Activated CD4-positive, alpha-beta T cell treated with anti-CD3 and anti-CD28 coated beads, Interleukin-2, amount 10 ng/mL, durations not matched to agents 24 days and 14 days (primary cell): Measurements from ENCODE around the gene NPY. TPM values are rescaled to one million over a fixed set of nuclear protein-coding genes. Genes with fewer than 3 reads are reported as not detected.
"Not testable (repeated sequence)": the region's sequence is repeated elsewhere in the genome, so short reads cannot be mapped to it uniquely, and the experiment has no call there.

Source experiments
- DNase-seq: peaks from one replicate; pipeline ENCODE4 v3.0.0; 2022
- H3K27ac Mint-ChIP-seq: one replicate; pipeline ENCODE4 v1.8.0; 2022; ENCODE audit warnings: mild to moderate bottlenecking, mixed read lengths
- H3K27me3 Mint-ChIP-seq: one replicate; pipeline ENCODE4 v1.8.0; 2022; ENCODE audit warnings: mixed read lengths
- H3K36me3 Mint-ChIP-seq: one replicate; pipeline ENCODE4 v1.8.0; 2022; ENCODE audit warnings: low read depth, mild to moderate bottlenecking, mixed read lengths
- H3K4me1 Mint-ChIP-seq: one replicate; pipeline ENCODE4 v1.8.0; 2021; ENCODE audit warnings: mixed read lengths
- H3K4me3 Mint-ChIP-seq: one replicate; pipeline ENCODE4 v1.8.0; 2022; ENCODE audit warnings: mild to moderate bottlenecking, moderate library complexity, mixed read lengths
- H3K9me3 Mint-ChIP-seq: one replicate; pipeline ENCODE4 v1.8.0; 2021; ENCODE audit warnings: mixed read lengths
- intact Hi-C: fragments of 100-400 bp; cut with micrococcal nuclease; formaldehyde crosslinking; loops from one replicate; pipeline ENCODE4 v1.15.1; 2023
- total RNA-seq: library from RNA; stranded (reverse); gene quantifications from 2 replicates; pipeline ENCODE4 v1.2.3, GENCODE V29; 2022

The NPY gene
- not detected in 2 replicates for total RNA-seq

GRCh38 chr7:24283897-24284698, at the start of gene NPY:
Gene NPY (plus strand): TSS chr7:24284190. CDS start chr7:24285241, 1,051 bp downstream.
- intact Hi-C loops = loop anchor here (10.0 kb wide), 3 partner anchors 291 to 1571 kb away; partner anchors contain the start of gene PALS2
- Mint-ChIP-seq H3K9me3 (no peaks in the 10 kb centered on the region), H3K36me3 (no peaks in the 10 kb centered on the region), H3K27me3 (peaks cover 59% of the 10 kb centered on the region), H3K4me3 (peak within 1 kb of the TSS; percentile 73), H3K4me1 (peaks cover 3% of the 10 kb centered on the region), H3K27ac (no peak within 1 kb of the TSS)
- DNase-seq = no peak

DNA sequence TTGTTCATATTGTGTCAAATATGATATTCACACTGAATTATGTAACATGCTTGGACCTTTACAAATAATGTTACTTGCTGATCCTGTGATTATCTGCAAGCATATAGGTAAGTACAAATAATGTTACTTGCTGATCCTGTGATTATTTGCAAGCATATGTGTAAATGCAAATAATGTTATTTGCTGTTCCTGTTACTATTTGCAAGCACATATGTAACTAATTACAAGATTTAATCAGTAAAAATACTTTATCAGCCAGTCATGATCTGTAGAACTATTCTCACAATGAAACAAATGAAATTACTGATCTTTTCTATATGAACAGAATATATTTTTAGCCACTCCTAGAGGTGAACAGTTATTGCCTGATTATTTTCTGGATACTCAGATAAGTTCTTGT, 44.7 kb upstream of the NPY start:
- H3K4me1 Mint-ChIP-seq = no peaks in the 10 kb centered on the region
- no peak for DNase-seq
- no peak overlapping the region for H3K27ac Mint-ChIP-seq
- H3K27me3 Mint-ChIP-seq = peaks cover 12% of the 10 kb centered on the region
- no peaks in the 10 kb centered on the region for H3K36me3 Mint-ChIP-seq
- H3K4me3 Mint-ChIP-seq = no peak overlapping the region
- intact Hi-C loops = no loop called here
- H3K9me3 Mint-ChIP-seq = no peaks in the 10 kb centered on the region

GRCh38 chr7:24241206-24241605, 42.8 kb upstream of the NPY start:
- Mint-ChIP-seq H3K4me3 (no peak overlapping the region), H3K27ac (no peak overlapping the region), H3K4me1 (no peaks in the 10 kb centered on the region), H3K27me3 (peaks cover 9% of the 10 kb centered on the region), H3K9me3 (no peaks in the 10 kb centered on the region), H3K36me3 (no peaks in the 10 kb centered on the region)
- intact Hi-C loops = no loop called here
- DNase-seq = no peak

DNA sequence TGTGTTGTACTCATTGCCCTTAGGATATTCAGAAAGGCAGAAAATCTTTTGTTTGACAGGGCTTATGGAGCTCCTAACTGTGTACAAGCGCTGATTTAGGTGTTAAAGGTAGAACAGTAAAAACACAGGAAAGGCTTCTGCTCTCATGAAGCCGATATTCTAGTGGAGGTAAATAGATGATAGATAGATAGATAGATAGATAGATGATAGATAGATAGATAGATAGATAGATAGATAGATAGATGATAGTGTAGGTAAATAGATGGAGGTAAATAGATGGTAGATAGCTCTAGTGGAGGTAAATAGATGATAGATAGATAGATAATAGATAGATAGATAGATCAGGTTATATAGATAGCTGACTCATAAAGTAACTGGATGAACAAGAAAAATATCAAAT, 39.4 kb upstream of the NPY start:
- Mint-ChIP-seq H3K27me3 (peaks cover 7% of the 10 kb centered on the region), H3K4me1 (no peaks in the 10 kb centered on the region), H3K4me3 (no peak overlapping the region), H3K27ac (no peak overlapping the region), H3K36me3 (no peaks in the 10 kb centered on the region), H3K9me3 (no peaks in the 10 kb centered on the region)
- intact Hi-C loops = no loop called here
- DNase-seq = no peak

- intact Hi-C loops = no loop called here
- no peak overlapping the region for H3K4me3 Mint-ChIP-seq
- no peaks in the 10 kb centered on the region for H3K36me3 Mint-ChIP-seq
- H3K27me3 Mint-ChIP-seq = peaks cover 7% of the 10 kb centered on the region
- H3K4me1 Mint-ChIP-seq = no peaks in the 10 kb centered on the region
- H3K27ac Mint-ChIP-seq = no peak overlapping the region
- no peak for DNase-seq
- no peaks in the 10 kb centered on the region for H3K9me3 Mint-ChIP-seq
Observed at GRCh38 chr7:24245362-24245761, 38.6 kb upstream of the NPY start.

- H3K4me3 Mint-ChIP-seq = no peak overlapping the region
- no peaks in the 10 kb centered on the region for H3K36me3 Mint-ChIP-seq
- intact Hi-C loops = no loop called here
- no peak overlapping the region for H3K27ac Mint-ChIP-seq
- no peaks in the 10 kb centered on the region for H3K4me1 Mint-ChIP-seq
- DNase-seq = no peak
- H3K27me3 Mint-ChIP-seq = no peaks in the 10 kb centered on the region
- peaks cover 4% of the 10 kb centered on the region for H3K9me3 Mint-ChIP-seq
Observed at GRCh38 chr7:24249266-24249665, 34.7 kb upstream of the NPY start.

- H3K36me3 Mint-ChIP-seq = no peaks in the 10 kb centered on the region
- H3K9me3 Mint-ChIP-seq = peaks cover 7% of the 10 kb centered on the region
Observed at GRCh38 chr7:24251568-24251967, 32.4 kb upstream of the NPY start.

GRCh38 chr7:24255139-24255538, 28.9 kb upstream of the NPY start:
- Mint-ChIP-seq H3K27me3 (peaks cover 6% of the 10 kb centered on the region), H3K27ac (no peak overlapping the region), H3K9me3 (peaks cover 7% of the 10 kb centered on the region), H3K4me1 (peaks cover 9% of the 10 kb centered on the region), H3K4me3 (no peak overlapping the region), H3K36me3 (no peaks in the 10 kb centered on the region)
- peak; percentile 57 for DNase-seq
- intact Hi-C loops = no loop called here

More at GRCh38 chr7:24251568-24251967, 32.4 kb upstream of the NPY start:
- no peak overlapping the region for H3K27ac Mint-ChIP-seq
- H3K4me3 Mint-ChIP-seq = no peak overlapping the region
- no peak for DNase-seq
- H3K27me3 Mint-ChIP-seq = no peaks in the 10 kb centered on the region
- peaks cover 9% of the 10 kb centered on the region for H3K4me1 Mint-ChIP-seq
- intact Hi-C loops = no loop called here

GRCh38 chr7:24258324-24258723, 25.7 kb upstream of the NPY start:
- H3K4me1 Mint-ChIP-seq, H3K36me3 Mint-ChIP-seq, DNase-seq, H3K4me3 Mint-ChIP-seq, H3K27ac Mint-ChIP-seq, intact Hi-C loops, H3K9me3 Mint-ChIP-seq: not testable (repeated sequence)
- peaks cover 11% of the 10 kb centered on the region for H3K27me3 Mint-ChIP-seq

GRCh38 chr7:24271938-24272337, 12.1 kb upstream of the NPY start:
- H3K4me3 Mint-ChIP-seq = no peak overlapping the region
- no peak for DNase-seq
- peaks cover 6% of the 10 kb centered on the region for H3K9me3 Mint-ChIP-seq
- no peak overlapping the region for H3K27ac Mint-ChIP-seq
- no peaks in the 10 kb centered on the region for H3K36me3 Mint-ChIP-seq
- H3K4me1 Mint-ChIP-seq = no peaks in the 10 kb centered on the region
- intact Hi-C loops = no loop called here
- H3K27me3 Mint-ChIP-seq = peaks cover 13% of the 10 kb centered on the region

GRCh38 chr7:24279512-24279911, 4.5 kb upstream of the NPY start:
- Mint-ChIP-seq H3K4me1 (peaks cover 2% of the 10 kb centered on the region), H3K4me3 (no peak overlapping the region), H3K9me3 (peaks cover 6% of the 10 kb centered on the region), H3K27me3 (peaks cover 32% of the 10 kb centered on the region), H3K27ac (no peak overlapping the region), H3K36me3 (no peaks in the 10 kb centered on the region)
- DNase-seq = no peak
- intact Hi-C loops = no loop called here

DNA sequence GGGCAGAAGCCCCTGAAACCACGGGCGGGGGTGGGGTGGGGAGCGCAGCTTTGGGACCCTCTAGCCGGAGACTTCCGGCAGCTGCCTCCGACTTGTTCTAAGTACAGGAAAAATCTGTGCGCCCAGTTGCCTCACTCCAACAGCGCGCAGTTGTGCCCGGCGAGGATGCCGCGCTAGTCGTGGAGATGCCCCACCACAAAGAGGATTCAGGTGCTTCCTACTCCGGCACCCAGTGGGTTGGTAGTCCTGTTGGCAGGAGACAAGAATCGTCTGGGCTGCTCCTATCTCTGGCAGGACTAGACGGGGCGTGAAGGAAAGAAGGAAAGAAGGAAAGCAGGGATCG, 465 bp upstream of the NPY start:
- peak; percentile 56 for DNase-seq
- H3K27me3 Mint-ChIP-seq = peaks cover 57% of the 10 kb centered on the region
- H3K36me3 Mint-ChIP-seq = no peaks in the 10 kb centered on the region
- peak overlapping the region; percentile 73 for H3K4me3 Mint-ChIP-seq
- H3K9me3 Mint-ChIP-seq = no peaks in the 10 kb centered on the region
- no peak overlapping the region for H3K27ac Mint-ChIP-seq
- intact Hi-C loops = loop anchor here (10.0 kb wide), 3 partner anchors 291 to 1571 kb away; partner anchors contain the start of gene PALS2
- H3K4me1 Mint-ChIP-seq = peaks cover 3% of the 10 kb centered on the region

DNA sequence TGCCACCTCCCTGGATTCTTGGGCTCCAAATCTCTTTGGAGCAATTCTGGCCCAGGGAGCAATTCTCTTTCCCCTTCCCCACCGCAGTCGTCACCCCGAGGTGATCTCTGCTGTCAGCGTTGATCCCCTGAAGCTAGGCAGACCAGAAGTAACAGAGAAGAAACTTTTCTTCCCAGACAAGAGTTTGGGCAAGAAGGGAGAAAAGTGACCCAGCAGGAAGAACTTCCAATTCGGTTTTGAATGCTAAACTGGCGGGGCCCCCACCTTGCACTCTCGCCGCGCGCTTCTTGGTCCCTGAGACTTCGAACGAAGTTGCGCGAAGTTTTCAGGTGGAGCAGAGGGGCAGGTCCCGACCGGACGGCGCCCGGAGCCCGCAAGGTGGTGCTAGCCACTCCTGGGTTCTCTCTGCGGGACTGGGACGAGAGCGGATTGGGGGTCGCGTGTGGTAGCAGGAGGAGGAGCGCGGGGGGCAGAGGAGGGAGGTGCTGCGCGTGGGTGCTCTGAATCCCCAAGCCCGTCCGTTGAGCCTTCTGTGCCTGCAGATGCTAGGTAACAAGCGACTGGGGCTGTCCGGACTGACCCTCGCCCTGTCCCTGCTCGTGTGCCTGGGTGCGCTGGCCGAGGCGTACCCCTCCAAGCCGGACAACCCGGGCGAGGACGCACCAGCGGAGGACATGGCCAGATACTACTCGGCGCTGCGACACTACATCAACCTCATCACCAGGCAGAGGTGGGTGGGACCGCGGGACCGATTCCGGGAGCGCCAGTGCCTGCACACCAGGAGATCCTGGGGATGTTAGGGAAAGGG, 913 bp downstream of the NPY start:
- no peak overlapping the region for H3K27ac Mint-ChIP-seq
- H3K4me3 Mint-ChIP-seq = peak overlapping the region; percentile 35
- peaks cover 61% of the 10 kb centered on the region for H3K27me3 Mint-ChIP-seq
- no peak for DNase-seq
- H3K36me3 Mint-ChIP-seq = no peaks in the 10 kb centered on the region
- H3K9me3 Mint-ChIP-seq = no peaks in the 10 kb centered on the region
- H3K4me1 Mint-ChIP-seq = peaks cover 4% of the 10 kb centered on the region
- intact Hi-C loops = loop anchor here (10.0 kb wide), 3 partner anchors 290 to 1570 kb away; partner anchors contain the start of gene PALS2

DNA sequence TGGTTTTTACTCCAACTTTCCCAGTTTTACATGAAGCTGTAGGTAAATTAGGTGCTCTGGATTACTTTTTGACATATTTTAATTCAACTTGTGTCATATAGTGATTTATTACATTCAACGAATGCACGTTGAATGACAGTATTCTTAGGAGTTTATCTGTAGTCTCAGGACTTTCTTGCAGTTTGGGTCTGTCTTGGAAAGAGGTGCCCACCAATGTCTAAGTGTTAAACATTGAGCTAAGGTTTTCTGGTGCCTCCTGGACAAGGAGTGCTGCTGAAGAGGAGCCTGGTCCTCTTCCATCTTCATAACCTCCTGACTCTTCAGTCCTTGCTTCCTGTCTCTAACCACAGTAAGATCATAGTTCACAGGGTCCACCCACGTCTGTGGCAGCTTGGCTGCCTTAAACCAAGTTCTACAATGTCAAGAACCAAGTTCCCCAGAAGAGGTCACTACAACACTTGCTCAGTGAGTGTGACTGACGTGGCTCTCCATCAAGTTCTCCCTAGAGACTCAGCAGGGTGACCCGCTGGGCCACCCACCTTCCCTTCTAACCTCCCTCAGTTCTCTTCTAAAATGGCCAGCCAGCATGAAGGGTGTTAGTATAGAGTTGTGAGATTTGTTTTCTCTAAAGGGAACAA, 6.1 kb downstream of the NPY start:
- Mint-ChIP-seq H3K9me3 (no peaks in the 10 kb centered on the region), H3K36me3 (no peaks in the 10 kb centered on the region), H3K27ac (no peak overlapping the region), H3K4me3 (no peak overlapping the region), H3K27me3 (peaks cover 42% of the 10 kb centered on the region), H3K4me1 (peaks cover 6% of the 10 kb centered on the region)
- peak; percentile 82 for DNase-seq
- intact Hi-C loops = loop anchor here (1.0 to 5.0 kb wide), 3 partner anchors 92 to 807 kb away; no protein-coding TSS in a partner anchor
